Measurements from ENCODE around the gene PGM5. TPM values are rescaled to one million over a fixed set of nuclear protein-coding genes. Genes with fewer than 3 reads are reported as not detected.

PGM5 gene
- total RNA-seq, 1 experiment from 2014 or later = not detected

- BruUV-seq (replicated peaks) = no TSS peak
- TF ChIP-seq EZH2 (IDR thresholded peaks at IDR 0.05; ENCODE audit: borderline replicate concordance, low read depth, low read length, poor library complexity, severe bottlenecking) = no peak
- no peak for TF ChIP-seq CTCF (conservative IDR thresholded peaks at IDR 0.05; ENCODE audit: low read depth, low read length)
- ChIA-PET CTCF (no interaction called here), POLR2A (ENCODE audit: low non-redundant PET) (no interaction called here)
- no peaks in the 10 kb centered on the region for H3K9me3 ChIP-seq (ENCODE audit: low read depth, low read length, poor library complexity, severe bottlenecking)
- no peaks in the 10 kb centered on the region for H3K36me3 ChIP-seq (ENCODE audit: insufficient read depth, low read length, poor library complexity, severe bottlenecking)
- H3K4me3 ChIP-seq (ENCODE audit: low read depth, low read length, poor library complexity, severe bottlenecking) = no peak overlapping the region
- H3K27ac ChIP-seq (ENCODE audit: low read depth, low read length, poor library complexity, severe bottlenecking) = no peak overlapping the region
- intact Hi-C loops (cut with micrococcal nuclease; ENCODE audit: unreplicated experiment) = no loop called here
- DNase-seq (ENCODE audit: low spot score) = no peak
- H3K27me3 ChIP-seq (replicated peaks; ENCODE audit: insufficient read depth, low read depth, low read length, poor library complexity) = peaks cover 15% of the 10 kb centered on the region
- H3K4me1 ChIP-seq (ENCODE audit: insufficient read depth, low read length, poor library complexity, severe bottlenecking) = no peaks in the 10 kb centered on the region
These were observed 90.4 kb downstream of the PGM5 start for GRCh38 chr9:68446836-68447235.

GRCh38 chr9:68447611-68448010 is 91.2 kb downstream of the PGM5 start:
- H3K27me3 ChIP-seq (replicated peaks; ENCODE audit: insufficient read depth, low read depth, low read length, poor library complexity) = peaks cover 15% of the 10 kb centered on the region
- no peaks in the 10 kb centered on the region for H3K4me1 ChIP-seq (ENCODE audit: insufficient read depth, low read length, poor library complexity, severe bottlenecking)
- POLR2A ChIA-PET (ENCODE audit: low non-redundant PET) = no interaction called here
- CTCF ChIA-PET = no interaction called here
- no peaks in the 10 kb centered on the region for H3K9me3 ChIP-seq (ENCODE audit: low read depth, low read length, poor library complexity, severe bottlenecking)
- no peaks in the 10 kb centered on the region for H3K36me3 ChIP-seq (ENCODE audit: insufficient read depth, low read length, poor library complexity, severe bottlenecking)
- TF ChIP-seq CTCF (conservative IDR thresholded peaks at IDR 0.05; ENCODE audit: low read depth, low read length) = no peak
- TF ChIP-seq EZH2 (IDR thresholded peaks at IDR 0.05; ENCODE audit: borderline replicate concordance, low read depth, low read length, poor library complexity, severe bottlenecking) = no peak
- no peak overlapping the region for H3K27ac ChIP-seq (ENCODE audit: low read depth, low read length, poor library complexity, severe bottlenecking)
- BruUV-seq (replicated peaks) = no TSS peak
- DNase-seq (ENCODE audit: low spot score) = no peak
- no peak overlapping the region for H3K4me3 ChIP-seq (ENCODE audit: low read depth, low read length, poor library complexity, severe bottlenecking)
- intact Hi-C loops (cut with micrococcal nuclease; ENCODE audit: unreplicated experiment) = no loop called here

GRCh38 chr9:68454579-68455334 is 98.3 kb downstream of the PGM5 start:
- CTCF ChIA-PET = no interaction called here
- intact Hi-C loops (cut with micrococcal nuclease; ENCODE audit: unreplicated experiment) = no loop called here
- H3K9me3 ChIP-seq (ENCODE audit: low read depth, low read length, poor library complexity, severe bottlenecking) = no peaks in the 10 kb centered on the region
- TF ChIP-seq CTCF (conservative IDR thresholded peaks at IDR 0.05; ENCODE audit: low read depth, low read length) (no peak), EZH2 (IDR thresholded peaks at IDR 0.05; ENCODE audit: borderline replicate concordance, low read depth, low read length, poor library complexity, severe bottlenecking) (no peak)
- POLR2A ChIA-PET (ENCODE audit: low non-redundant PET) = no interaction called here
- H3K27ac ChIP-seq (ENCODE audit: low read depth, low read length, poor library complexity, severe bottlenecking) = no peak overlapping the region
- no peaks in the 10 kb centered on the region for H3K36me3 ChIP-seq (ENCODE audit: insufficient read depth, low read length, poor library complexity, severe bottlenecking)
- H3K27me3 ChIP-seq (replicated peaks; ENCODE audit: insufficient read depth, low read depth, low read length, poor library complexity) = no peaks in the 10 kb centered on the region
- no peak overlapping the region for H3K4me3 ChIP-seq (ENCODE audit: low read depth, low read length, poor library complexity, severe bottlenecking)
- BruUV-seq (replicated peaks) = no TSS peak
- DNase-seq (ENCODE audit: low spot score) = no peak
- no peaks in the 10 kb centered on the region for H3K4me1 ChIP-seq (ENCODE audit: insufficient read depth, low read length, poor library complexity, severe bottlenecking)

All from A673 (cell line).